ENCODE results near the gene DHX15.

Gene DHX15

GRCh38 chr4:24584211-24584850 lies at the start of gene DHX15:
Gene DHX15 (minus strand): TSS chr4:24584554. CDS start chr4:24584393, 161 bp downstream.
- peak; percentile 96 for DNase-seq (ENCODE audit: low spot score)

- no peak for DNase-seq (ENCODE audit: low spot score)
These were observed 47.7 kb upstream of the DHX15 start for GRCh38 chr4:24632011-24632410.

GRCh38 chr4:24630937-24631336 lies 46.6 kb upstream of the DHX15 start:
- no peak for DNase-seq (ENCODE audit: low spot score)

GRCh38 chr4:24625091-24625490 lies 40.7 kb upstream of the DHX15 start:
- DNase-seq (ENCODE audit: low spot score), result no peak

GRCh38 chr4:24624381-24624780 lies 40.0 kb upstream of the DHX15 start:
- no peak for DNase-seq (ENCODE audit: low spot score)

GRCh38 chr4:24622146-24622834 lies 37.9 kb upstream of the DHX15 start:
- DNase-seq (ENCODE audit: low spot score), result no peak

GRCh38 chr4:24615977-24616376 lies 31.6 kb upstream of the DHX15 start:
- DNase-seq (ENCODE audit: low spot score), result no peak

GRCh38 chr4:24614881-24615280 lies 30.5 kb upstream of the DHX15 start:
- no peak for DNase-seq (ENCODE audit: low spot score)

- no peak for DNase-seq (ENCODE audit: low spot score)
These were observed 29.1 kb upstream of the DHX15 start for GRCh38 chr4:24613502-24613901.

- DNase-seq (ENCODE audit: low spot score), result no peak
These were observed 27.2 kb upstream of the DHX15 start for GRCh38 chr4:24611575-24611974.

GRCh38 chr4:24607334-24607733 lies 23.0 kb upstream of the DHX15 start:
- DNase-seq (ENCODE audit: low spot score), result no peak

GRCh38 chr4:24605216-24605615 lies 20.9 kb upstream of the DHX15 start:
- DNase-seq (ENCODE audit: low spot score), result no peak

GRCh38 chr4:24604558-24605214 lies 20.3 kb upstream of the DHX15 start:
- no peak for DNase-seq (ENCODE audit: low spot score)

- DNase-seq (ENCODE audit: low spot score), result no peak
These were observed 19.0 kb upstream of the DHX15 start for GRCh38 chr4:24603343-24603742.

- DNase-seq (ENCODE audit: low spot score), result no peak
These were observed 16.8 kb upstream of the DHX15 start for GRCh38 chr4:24601121-24601520.

- no peak for DNase-seq (ENCODE audit: low spot score)
These were observed 14.9 kb upstream of the DHX15 start for GRCh38 chr4:24599275-24599674.

GRCh38 chr4:24598025-24598424 lies 13.7 kb upstream of the DHX15 start:
- no peak for DNase-seq (ENCODE audit: low spot score)

GRCh38 chr4:24595659-24596058 lies 11.3 kb upstream of the DHX15 start:
- no peak for DNase-seq (ENCODE audit: low spot score)

- no peak for DNase-seq (ENCODE audit: low spot score)
These were observed 10.5 kb upstream of the DHX15 start for GRCh38 chr4:24594887-24595286.

- no peak for DNase-seq (ENCODE audit: low spot score)
These were observed 5.1 kb upstream of the DHX15 start for GRCh38 chr4:24589448-24589847.

GRCh38 chr4:24588216-24588954 lies 4.0 kb upstream of the DHX15 start:
- DNase-seq (ENCODE audit: low spot score), result no peak

GRCh38 chr4:24583451-24584210 lies 723 bp downstream of the DHX15 start:
- DNase-seq (ENCODE audit: low spot score), result peak; percentile 57
